ENCODE measurements around the gene PLA2G4E. TPM values are rescaled to one million over a fixed set of nuclear protein-coding genes. Genes with fewer than 3 reads are reported as not detected.

PLA2G4E gene
- total RNA-seq, 4 donors from 2014 or later: not detected

- Histone ChIP-seq H3K4me1 (peaks cover 9 to 12% of the 10 kb centered on the region in 2 donors), H3K36me3 (no peaks in the 10 kb centered on the region), H3K4me3 (replicated peaks in 1 of 3) (no peak overlapping the region), H3K27me3 (no peaks in the 10 kb centered on the region), H3K27ac (no peak overlapping the region), H3K9me3 (no peaks in the 10 kb centered on the region)
- TF ChIP-seq POLR2A (IDR thresholded peaks at IDR 0.05) (no peak), CTCF (IDR thresholded peaks at IDR 0.05) (no peak)
- no peak for DNase-seq
- intact Hi-C loops (cut with DNase I): loop anchor here (10.0 kb wide), 1 partner anchor 145 kb away; no protein-coding TSS in a partner anchor
- WGBS, 2 donors: 57 to 77% methylated on average over 7 of the region's 7 CpGs
Observed at GRCh38 chr15:41990243-41990605, 30.6 kb downstream of the PLA2G4E start.

- H3K36me3 ChIP-seq: no peaks in the 10 kb centered on the region
- WGBS, 2 donors: 21 to 58% methylated on average over 3 to 9 of the region's 9 CpGs
- H3K9me3 ChIP-seq: no peaks in the 10 kb centered on the region
- no peaks in the 10 kb centered on the region for H3K27me3 ChIP-seq
- H3K4me3 ChIP-seq (replicated peaks in 1 of 3): no peak overlapping the region
- peak; percentile 84 to 86 for DNase-seq
- peaks cover 14 to 17% of the 10 kb centered on the region in 2 donors for H3K4me1 ChIP-seq
- TF ChIP-seq CTCF (IDR thresholded peaks at IDR 0.05) (peak; percentile 96 to 100 (median 98)), POLR2A (IDR thresholded peaks at IDR 0.05) (no peak)
- no peak overlapping the region for H3K27ac ChIP-seq
- intact Hi-C loops (cut with DNase I): loop anchor here (5.0 to 10.0 kb wide), 2 partner anchors 73 to 145 kb away; no protein-coding TSS in a partner anchor
Observed at GRCh38 chr15:41989573-41990242, 31.1 kb downstream of the PLA2G4E start.

- Histone ChIP-seq H3K27ac (no peak overlapping the region), H3K36me3 (no peaks in the 10 kb centered on the region), H3K9me3 (no peaks in the 10 kb centered on the region), H3K4me1 (peaks cover 21 to 24% of the 10 kb centered on the region in 2 donors), H3K4me3 (replicated peaks in 1 of 3) (no peak overlapping the region), H3K27me3 (no peaks in the 10 kb centered on the region)
- DNase-seq: no peak
- no peak for TF ChIP-seq POLR2A (IDR thresholded peaks at IDR 0.05)
- no peak for TF ChIP-seq CTCF (IDR thresholded peaks at IDR 0.05)
- WGBS, 2 donors: 73% methylated on average over 12 to 20 of the region's 21 CpGs
- intact Hi-C loops (cut with DNase I): loop anchor here (5.0 kb wide), 1 partner anchor 73 kb away; no protein-coding TSS in a partner anchor
Observed at GRCh38 chr15:41988896-41989572, 31.8 kb downstream of the PLA2G4E start.

- no peak for DNase-seq
- Histone ChIP-seq H3K36me3 (no peaks in the 10 kb centered on the region), H3K4me1 (peaks cover 28 to 35% of the 10 kb centered on the region in 2 donors), H3K27ac (no peak overlapping the region), H3K27me3 (no peaks in the 10 kb centered on the region), H3K9me3 (no peaks in the 10 kb centered on the region), H3K4me3 (replicated peaks in 1 of 3) (no peak overlapping the region)
- intact Hi-C loops (cut with DNase I): loop anchor here (5.0 kb wide), 1 partner anchor 74 kb away; no protein-coding TSS in a partner anchor
- TF ChIP-seq POLR2A (IDR thresholded peaks at IDR 0.05) (no peak), CTCF (IDR thresholded peaks at IDR 0.05) (no peak)
- 88 to 95% methylated on average over 9 to 10 of the region's 11 CpGs for WGBS, 2 donors
Observed at GRCh38 chr15:41987925-41988275, 32.9 kb downstream of the PLA2G4E start.
